Caco-2 (cell line): ENCODE data around the gene PRG3. TPM values are rescaled to one million over a fixed set of nuclear protein-coding genes. Genes with fewer than 3 reads are reported as not detected.

Experiments
- BruUV-seq: library from RNA; stranded (reverse); fragments of 400-500 nt; replicated peaks from 2 replicates; lab custom pipeline; 2021; lab: Mats Ljungman, UMichigan
- CTCF ChIA-PET: fragments of 300-600 bp; sonication (Branson Sonifier 250); formaldehyde crosslinking; loops from one replicate; lab custom pipeline; 2022; ENCODE audit warnings: antibody characterized with exemption; lab: Charles Lee
- POLR2A ChIA-PET: fragments of 300-600 bp; sonication (Branson Sonifier 250); formaldehyde crosslinking; loops from one replicate; lab custom pipeline; 2022; ENCODE audit warnings: antibody characterized with exemption; lab: Charles Lee
- DNase-seq, 2 experiments: peaks; one replicate each; pipeline versions ENCODE4 v3.0.0 to v3.0.0-alpha.2; 2020 to 2022
- H3K27me3 ChIP-seq: replicated peaks from 2 replicates; pipeline ENCODE4 v1.6.0; 2011; ENCODE audit warnings: low read length; ENCODE audit not compliant: control insufficient read depth, insufficient read depth
- H3K36me3 ChIP-seq: 2 replicates; pipeline ENCODE4 v1.5.1; 2011; ENCODE audit warnings: low read length; ENCODE audit not compliant: control insufficient read depth, insufficient read depth
- H3K4me1 ChIP-seq: fragments of 250-450 bp; sonication (Bioruptor Pico); 2 replicates; pipeline ENCODE4 v1.5.1; 2020; ENCODE audit warnings: mild to moderate bottlenecking
- H3K4me3 ChIP-seq: 2 replicates; pipeline ENCODE4 v1.5.1; 2011; ENCODE audit warnings: low read depth, mild to moderate bottlenecking, control low read depth, low read length
- H3K9me3 ChIP-seq: fragments of 250-450 bp; sonication (Bioruptor Pico); 2 replicates; pipeline ENCODE4 v1.5.1; 2020; ENCODE audit warnings: mild to moderate bottlenecking, moderate library complexity
- H3K27ac Mint-ChIP-seq: one replicate; pipeline ENCODE4 v1.8.0; 2022; ENCODE audit warnings: mixed read lengths; ENCODE audit not compliant: unreplicated experiment
- H3K27me3 Mint-ChIP-seq: one replicate; pipeline ENCODE4 v1.8.0; 2022; ENCODE audit warnings: mixed read lengths; ENCODE audit not compliant: insufficient read depth, unreplicated experiment
- H3K36me3 Mint-ChIP-seq: one replicate; pipeline ENCODE4 v1.8.0; 2022; ENCODE audit warnings: mild to moderate bottlenecking, mixed read lengths; ENCODE audit not compliant: insufficient read depth, unreplicated experiment
- H3K4me1 Mint-ChIP-seq: one replicate; pipeline ENCODE4 v1.8.0; 2022; ENCODE audit warnings: low read depth, mixed read lengths; ENCODE audit not compliant: unreplicated experiment
- H3K4me3 Mint-ChIP-seq: one replicate; pipeline ENCODE4 v1.8.0; 2022; ENCODE audit warnings: mild to moderate bottlenecking, moderate library complexity, mixed read lengths; ENCODE audit not compliant: unreplicated experiment
- H3K9me3 Mint-ChIP-seq: one replicate; pipeline ENCODE4 v1.8.0; 2022; ENCODE audit warnings: mixed read lengths; ENCODE audit not compliant: unreplicated experiment
- CTCF ChIP-seq, 2 experiments: fragments of 200-600 bp in 1 of 2; IDR thresholded peaks; 1 replicate in 1 of 2; 2 replicates in 1 of 2; pipeline versions ENCODE4 v1.5.1 to v1.8.0; 2011 to 2022; ENCODE audit warnings: antibody characterized with exemption in 1 of 2, control low read depth in 1 of 2, inconsistent platforms in 1 of 2, low read depth in 1 of 2, low read length in 1 of 2, mild to moderate bottlenecking in 1 of 2, moderate library complexity in 1 of 2; ENCODE audit not compliant: insufficient read depth in 1 of 2, severe bottlenecking in 1 of 2, unreplicated experiment in 1 of 2
- intact Hi-C: fragments of 100-400 bp; cut with micrococcal nuclease; formaldehyde crosslinking; loops from one replicate; pipeline ENCODE4 v1.10.0; 2022; ENCODE audit not compliant: unreplicated experiment
- total RNA-seq: library from RNA; stranded (reverse); gene quantifications from 2 replicates; pipeline ENCODE4 v1.2.3, GENCODE V29; 2022

The PRG3 gene
- total RNA-seq, 1 experiment from 2014 or later = not detected

DNA sequence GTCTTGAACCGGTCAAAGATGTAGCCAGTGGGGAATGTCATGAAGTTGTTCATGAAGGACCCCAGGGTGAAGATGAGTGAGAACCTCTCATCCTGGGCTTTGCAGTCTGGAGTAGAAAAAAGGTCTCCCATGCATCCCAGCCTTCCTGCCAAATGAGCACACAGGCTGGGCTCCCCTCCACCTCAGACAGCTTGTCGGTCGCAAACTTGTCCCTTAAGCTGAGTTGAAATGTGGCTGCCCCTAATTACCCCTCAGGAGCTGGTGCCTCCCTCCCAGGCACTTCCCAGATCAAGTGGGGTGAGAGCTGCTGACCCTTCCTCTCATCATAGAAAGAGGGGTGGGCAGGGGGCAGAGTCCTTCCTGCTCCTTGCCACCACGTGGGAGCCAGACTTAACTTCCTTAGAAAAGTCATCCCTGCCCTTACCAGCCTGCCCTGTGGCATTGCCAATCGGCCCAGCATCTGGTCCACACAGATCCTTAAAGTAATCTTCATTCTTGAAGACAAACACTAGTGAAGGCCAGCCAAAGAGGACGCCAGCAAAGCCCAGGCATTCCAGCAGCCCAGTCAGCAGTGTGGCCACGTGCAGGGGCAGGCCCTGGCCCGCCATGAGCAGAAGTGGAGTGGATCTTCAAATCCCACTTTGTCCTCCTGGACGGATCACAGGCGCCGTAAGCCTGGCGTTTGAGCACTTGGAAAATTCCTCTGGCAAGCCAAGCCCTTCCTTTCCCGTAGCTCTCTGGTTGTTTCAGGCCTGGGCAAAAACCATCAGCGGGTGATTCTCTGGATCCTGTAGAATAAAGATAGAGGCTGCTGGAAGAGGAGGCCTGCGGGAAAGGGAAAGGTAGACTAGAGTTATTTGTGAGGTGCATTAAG, 44.9 kb upstream of the PRG3 start:
- intact Hi-C loops = no loop called here
- no TSS peak for BruUV-seq
- Mint-ChIP-seq H3K9me3 (no peaks in the 10 kb centered on the region), H3K27me3 (peaks cover 7% of the 10 kb centered on the region), H3K27ac (no peak overlapping the region), H3K36me3 (no peaks in the 10 kb centered on the region), H3K4me1 (no peaks in the 10 kb centered on the region), H3K4me3 (no peak overlapping the region)
- Histone ChIP-seq H3K4me3 (no peak overlapping the region), H3K36me3 (no peaks in the 10 kb centered on the region), H3K27me3 (no peaks in the 10 kb centered on the region; the same call in none of the 2 replicates), H3K9me3 (no peaks in the 10 kb centered on the region), H3K4me1 (no peaks in the 10 kb centered on the region)
- TF ChIP-seq CTCF (IDR thresholded peaks at IDR 0.05; ENCODE audit: insufficient read depth in 1 of 2, low read depth in 1 of 2, low read length in 1 of 2, severe bottlenecking in 1 of 2, unreplicated experiment in 1 of 2) = no peak
- no peak for DNase-seq
- ChIA-PET POLR2A (no interaction called here), CTCF (no interaction called here)

GRCh38 chr11:57424792-57425564, 44.0 kb upstream of the PRG3 start:
- BruUV-seq = no TSS peak
- Mint-ChIP-seq H3K27me3 (peaks cover 12% of the 10 kb centered on the region), H3K27ac (no peak overlapping the region), H3K36me3 (no peaks in the 10 kb centered on the region), H3K4me1 (no peaks in the 10 kb centered on the region), H3K4me3 (no peak overlapping the region), H3K9me3 (no peaks in the 10 kb centered on the region)
- CTCF ChIA-PET = no interaction called here
- POLR2A ChIA-PET = no interaction called here
- H3K27me3 ChIP-seq = no peaks in the 10 kb centered on the region; the same call in none of the 2 replicates
- no peaks in the 10 kb centered on the region for H3K4me1 ChIP-seq
- no peaks in the 10 kb centered on the region for H3K9me3 ChIP-seq
- H3K4me3 ChIP-seq = no peak overlapping the region
- TF ChIP-seq CTCF (IDR thresholded peaks at IDR 0.05; ENCODE audit: insufficient read depth in 1 of 2, low read depth in 1 of 2, low read length in 1 of 2, severe bottlenecking in 1 of 2, unreplicated experiment in 1 of 2) = no peak
- no peaks in the 10 kb centered on the region for H3K36me3 ChIP-seq
- intact Hi-C loops = no loop called here
- DNase-seq = no peak

- Histone ChIP-seq H3K4me3 (no peak overlapping the region), H3K9me3 (no peaks in the 10 kb centered on the region), H3K27me3 (no peaks in the 10 kb centered on the region; the same call in none of the 2 replicates), H3K36me3 (no peaks in the 10 kb centered on the region), H3K4me1 (no peaks in the 10 kb centered on the region)
- Mint-ChIP-seq H3K27ac (no peak overlapping the region), H3K27me3 (peaks cover 13% of the 10 kb centered on the region), H3K36me3 (no peaks in the 10 kb centered on the region), H3K4me1 (no peaks in the 10 kb centered on the region), H3K4me3 (no peak overlapping the region), H3K9me3 (no peaks in the 10 kb centered on the region)
- DNase-seq = no peak
- intact Hi-C loops = no loop called here
- ChIA-PET POLR2A (no interaction called here), CTCF (no interaction called here)
- no peak for TF ChIP-seq CTCF (IDR thresholded peaks at IDR 0.05; ENCODE audit: insufficient read depth in 1 of 2, low read depth in 1 of 2, low read length in 1 of 2, severe bottlenecking in 1 of 2, unreplicated experiment in 1 of 2)
- no TSS peak for BruUV-seq
These were observed 43.3 kb upstream of the PRG3 start for GRCh38 chr11:57424137-57424791.
